Measurements from ENCODE around the gene ACOT7. TPM values are rescaled to one million over a fixed set of nuclear protein-coding genes. Genes with fewer than 3 reads are reported as not detected.

The ACOT7 gene
- total and polyA plus RNA-seq, 7 donors: 2.3 to 12.4 (median 4.1) TPM

GRCh38 chr1:6295910-6296309 is 97.7 kb downstream of the ACOT7 start:
- DNase-seq: no peak
- no peak for ATAC-seq
- Histone ChIP-seq H3K36me3 (ENCODE audit: insufficient read depth in 1 of 2, low read depth in 1 of 2) (no peaks in the 10 kb centered on the region), H3K27me3 (ENCODE audit: insufficient read depth in 3 of 3, low read length in 2 of 3) (no peaks in the 10 kb centered on the region), H3K4me1 (peaks cover 12% of the 10 kb centered on the region), H3K27ac (no peak overlapping the region), H3K4me3 (no peak overlapping the region), H3K9me3 (no peaks in the 10 kb centered on the region)
- no peak for TF ChIP-seq CTCF (IDR thresholded peaks at IDR 0.05)
- WGBS, 3 donors: 78 to 84% (median 83%) methylated on average over 6 of the region's 6 CpGs
- intact Hi-C loops (cut with DNase I): no loop called here

- no peaks in the 10 kb centered on the region for H3K27me3 ChIP-seq (ENCODE audit: insufficient read depth in 3 of 3, low read length in 2 of 3)
- H3K36me3 ChIP-seq (ENCODE audit: insufficient read depth in 1 of 2, low read depth in 1 of 2): no peaks in the 10 kb centered on the region
- WGBS, 3 donors: 87 to 92% (median 88%) methylated on average over 23 of the region's 23 CpGs
- DNase-seq: no peak
- no peak for ATAC-seq
- H3K4me3 ChIP-seq: no peak overlapping the region
- H3K27ac ChIP-seq: peak overlapping the region; percentile 19
- no peaks in the 10 kb centered on the region for H3K9me3 ChIP-seq
- intact Hi-C loops (cut with DNase I): no loop called here
- no peak for TF ChIP-seq CTCF (IDR thresholded peaks at IDR 0.05)
- peaks cover 12% of the 10 kb centered on the region for H3K4me1 ChIP-seq
These were observed 98.5 kb downstream of the ACOT7 start for GRCh38 chr1:6294890-6295556.

GRCh38 chr1:6294080-6294889 is 99.3 kb downstream of the ACOT7 start:
- TF ChIP-seq CTCF (IDR thresholded peaks at IDR 0.05): no peak
- ATAC-seq (peak; percentile 83 to 97 (median 91)), DNase-seq (peak in 1 of 2 donors; percentile 42)
- 48 to 59% (median 52%) methylated on average over 14 of the region's 14 CpGs for WGBS, 3 donors
- Histone ChIP-seq H3K4me3 (no peak overlapping the region), H3K4me1 (peaks cover 12% of the 10 kb centered on the region), H3K27ac (peak overlapping the region; percentile 19), H3K36me3 (ENCODE audit: insufficient read depth in 1 of 2, low read depth in 1 of 2) (no peaks in the 10 kb centered on the region), H3K27me3 (ENCODE audit: insufficient read depth in 3 of 3, low read length in 2 of 3) (no peaks in the 10 kb centered on the region), H3K9me3 (no peaks in the 10 kb centered on the region)
- intact Hi-C loops (cut with DNase I): no loop called here

GRCh38 chr1:6292102-6292501 is 101.5 kb downstream of the ACOT7 start:
- 89 to 90% (median 89%) methylated on average over 10 of the region's 10 CpGs for WGBS, 3 donors
- peaks cover 12% of the 10 kb centered on the region for H3K4me1 ChIP-seq
- no peak overlapping the region for H3K27ac ChIP-seq
- H3K4me3 ChIP-seq: no peak overlapping the region
- H3K27me3 ChIP-seq (ENCODE audit: insufficient read depth in 3 of 3, low read length in 2 of 3): no peaks in the 10 kb centered on the region
- ATAC-seq (no peak), DNase-seq (no peak)
- H3K36me3 ChIP-seq (ENCODE audit: insufficient read depth in 1 of 2, low read depth in 1 of 2): no peaks in the 10 kb centered on the region
- H3K9me3 ChIP-seq: no peaks in the 10 kb centered on the region
- intact Hi-C loops (cut with DNase I): no loop called here
- TF ChIP-seq CTCF (IDR thresholded peaks at IDR 0.05): no peak

All from psoas muscle (tissue), 8 donors.